PC-9 (cell line): Measurements from ENCODE around the gene TNPO2. TPM values are rescaled to one million over a fixed set of nuclear protein-coding genes. Genes with fewer than 3 reads are reported as not detected.

Source experiments
- BruUV-seq: library from RNA; stranded (reverse); fragments of 400-500 nt; replicated peaks from 2 replicates; lab custom pipeline; 2021; lab: Mats Ljungman, UMichigan
- CTCF ChIA-PET: fragments of 300-600 bp; sonication (Branson Sonifier 250); formaldehyde crosslinking; loops from one replicate; lab custom pipeline; 2022; ENCODE audit warnings: antibody characterized with exemption; lab: Charles Lee
- POLR2A ChIA-PET: fragments of 300-600 bp; sonication (Branson Sonifier 250); formaldehyde crosslinking; loops from one replicate; lab custom pipeline; 2022; ENCODE audit warnings: antibody characterized with exemption; ENCODE audit not compliant: unreplicated experiment; lab: Charles Lee
- DNase-seq, 2 experiments: peaks; one replicate each; pipeline versions ENCODE4 v3.0.0 to v3.0.0-alpha.2; 2015 to 2022; ENCODE audit warnings: mixed read lengths in 1 of 2
- H2AFZ ChIP-seq: fragments of 200-600 bp; sonication (generic); 2 replicates; pipeline ENCODE4 v1.8.1; 2017; ENCODE audit warnings: antibody characterized with exemption
- H3F3A ChIP-seq: fragments of 200-600 bp; sonication (generic); 2 replicates; pipeline ENCODE4 v1.8.1; 2017; ENCODE audit warnings: antibody characterized with exemption, mild to moderate bottlenecking, low read depth; ENCODE audit not compliant: insufficient read depth
- H3K27ac ChIP-seq: fragments of 200-600 bp; sonication (generic); 2 replicates; pipeline ENCODE4 v1.6.1; 2016; ENCODE audit warnings: mixed run types
- H3K27me3 ChIP-seq: fragments of 200-600 bp; sonication (generic); 2 replicates; pipeline ENCODE4 v1.6.1; 2016; ENCODE audit warnings: low read depth, mixed run types; ENCODE audit not compliant: insufficient read depth
- H3K36me3 ChIP-seq: fragments of 200-600 bp; sonication (generic); 2 replicates; pipeline ENCODE4 v1.6.1; 2016; ENCODE audit warnings: low read depth, mixed run types
- H3K4me1 ChIP-seq: fragments of 200-600 bp; sonication (generic); replicated peaks from 2 replicates; pipeline ENCODE4 v1.6.1; 2016; ENCODE audit warnings: mixed run types; ENCODE audit not compliant: insufficient read depth
- H3K4me2 ChIP-seq: fragments of 200-600 bp; sonication (generic); 2 replicates; pipeline ENCODE4 v1.6.1; 2017; ENCODE audit warnings: mixed run types
- H3K4me3 ChIP-seq: fragments of 200-600 bp; sonication (generic); 2 replicates; pipeline ENCODE4 v1.6.1; 2016; ENCODE audit warnings: mixed run types
- H3K79me2 ChIP-seq: fragments of 200-600 bp; sonication (generic); 2 replicates; pipeline ENCODE4 v1.6.1; 2017; ENCODE audit warnings: low read depth, mixed run types
- H3K9me2 ChIP-seq: fragments of 200-600 bp; sonication (generic); 2 replicates; pipeline ENCODE4 v1.8.1; 2017; ENCODE audit warnings: mild to moderate bottlenecking; ENCODE audit not compliant: insufficient read depth
- H3K9me3 ChIP-seq: fragments of 200-600 bp; sonication (generic); 2 replicates; pipeline ENCODE4 v1.8.1; 2016; ENCODE audit warnings: low read depth; ENCODE audit not compliant: insufficient read depth
- H4K20me1 ChIP-seq: fragments of 200-600 bp; sonication (generic); 2 replicates; pipeline ENCODE4 v1.8.1; 2017; ENCODE audit not compliant: insufficient read depth
- CTCF ChIP-seq: fragments of 200-600 bp; sonication (generic); conservative IDR thresholded peaks from 2 replicates; pipeline ENCODE4 v1.6.1; 2017; ENCODE audit warnings: mixed run types, antibody characterized with exemption, mild to moderate bottlenecking, moderate library complexity
- EZH2 ChIP-seq: fragments of 200-600 bp; sonication (generic); IDR thresholded peaks from 2 replicates; pipeline ENCODE4 v1.8.0; 2017; ENCODE audit warnings: antibody characterized with exemption, low read depth
- intact Hi-C: fragments of 100-400 bp; cut with micrococcal nuclease; formaldehyde crosslinking; loops from one replicate; pipeline ENCODE4 v1.10.0; 2022; ENCODE audit not compliant: unreplicated experiment
- total RNA-seq: library from RNA; stranded (reverse); gene quantifications from 2 replicates; pipeline ENCODE4 v1.2.3, GENCODE V29; 2021

Gene TNPO2
- total RNA-seq, 1 experiment from 2014 or later, result 77.5 TPM

- POLR2A ChIA-PET, result no interaction called here
- intact Hi-C loops, result no loop called here
- TF ChIP-seq CTCF (no peak), EZH2 (no peak)
- Histone ChIP-seq H3K79me2 (peaks cover 28% of the 10 kb centered on the region), H3F3A (peaks cover 43% of the 10 kb centered on the region), H3K4me1 (peaks cover 16% of the 10 kb centered on the region), H3K36me3 (peaks cover 13% of the 10 kb centered on the region; the same call in 1 of the 2 replicates), H3K9me2 (no peaks in the 10 kb centered on the region), H3K27ac (no peak overlapping the region), H3K4me2 (no peak overlapping the region), H2AFZ (no peak overlapping the region), H3K4me3 (no peak overlapping the region), H3K9me3 (no peaks in the 10 kb centered on the region), H3K27me3 (no peaks in the 10 kb centered on the region), H4K20me1 (peaks cover 3% of the 10 kb centered on the region; the same call in 1 of the 2 replicates)
- CTCF ChIA-PET, result interaction anchor here (0.6 kb wide), 1 partner anchor 58 kb away, joined by 6 read pairs; no protein-coding TSS in a partner anchor
- DNase-seq, result no peak
- BruUV-seq, result no TSS peak
Measured at GRCh38 chr19:12769689-12770088, 46.0 kb upstream of the TNPO2 start.

- TF ChIP-seq EZH2 (no peak), CTCF (no peak)
- Histone ChIP-seq H3K4me1 (no peaks in the 10 kb centered on the region), H3K9me2 (no peaks in the 10 kb centered on the region), H3K27me3 (no peaks in the 10 kb centered on the region), H3F3A (peaks cover 37% of the 10 kb centered on the region), H3K4me3 (no peak overlapping the region), H3K79me2 (peaks cover 8% of the 10 kb centered on the region; the same call in 1 of the 2 replicates), H3K9me3 (no peaks in the 10 kb centered on the region), H3K27ac (no peak overlapping the region), H3K4me2 (no peak overlapping the region), H3K36me3 (peaks cover 16% of the 10 kb centered on the region; the same call in 1 of the 2 replicates), H2AFZ (no peak overlapping the region), H4K20me1 (peaks cover 3% of the 10 kb centered on the region; the same call in 1 of the 2 replicates)
- CTCF ChIA-PET, result no interaction called here
- POLR2A ChIA-PET, result no interaction called here
- intact Hi-C loops, result loop anchor here (2.0 kb wide), 1 partner anchor 29 kb away; no protein-coding TSS in a partner anchor
- no TSS peak for BruUV-seq
- no peak for DNase-seq
Measured at GRCh38 chr19:12767666-12768065, 43.9 kb upstream of the TNPO2 start.

GRCh38 chr19:12767150-12767549, 43.4 kb upstream of the TNPO2 start:
- Histone ChIP-seq H2AFZ (no peak overlapping the region), H3K79me2 (0 out of 2 replicates have a peak, but pooled peaks cover 4% of the 10 kb centered on the region), H3F3A (peaks cover 41% of the 10 kb centered on the region), H3K4me1 (no peaks in the 10 kb centered on the region), H3K27ac (no peak overlapping the region), H3K36me3 (peaks cover 16% of the 10 kb centered on the region; the same call in 1 of the 2 replicates), H3K4me3 (no peak overlapping the region), H4K20me1 (peaks cover 3% of the 10 kb centered on the region; the same call in 1 of the 2 replicates), H3K27me3 (no peaks in the 10 kb centered on the region), H3K4me2 (no peak overlapping the region), H3K9me2 (no peaks in the 10 kb centered on the region), H3K9me3 (no peaks in the 10 kb centered on the region)
- TF ChIP-seq EZH2, result no peak
- TF ChIP-seq CTCF, result no peak
- intact Hi-C loops, result loop anchor here (2.0 kb wide), 1 partner anchor 30 kb away; no protein-coding TSS in a partner anchor
- no peak for DNase-seq
- no TSS peak for BruUV-seq
- POLR2A ChIA-PET, result no interaction called here
- CTCF ChIA-PET, result interaction anchor here (0.6 to 0.7 kb wide), 2 partner anchors 34 to 51 kb away, joined by 4 to 13 read pairs; no protein-coding TSS in a partner anchor
